K562 (cell line): ENCODE results near the gene NR4A2. TPM values are rescaled to one million over a fixed set of nuclear protein-coding genes. Genes with fewer than 3 reads are reported as not detected.

ENCODE experiments used
- ATF1 ChIP-seq, 2 experiments: fragments of 450-650 bp in 1 of 2; IDR thresholded peaks; 2 replicates each; pipeline ENCODE4 v1.6.1; 2016; ENCODE audit warnings: missing compliant biosample characterization in 1 of 2, missing genetic modification characterization in 1 of 2
- BCL6 ChIP-seq: fragments of 250-450 bp; sonication (Bioruptor Pico); IDR thresholded peaks from 2 replicates; pipeline ENCODE4 v1.4.0; 2020
- CCAR2 ChIP-seq: fragments of 200-400 bp; formaldehyde crosslinking; IDR thresholded peaks from 2 replicates; pipeline ENCODE4 v1.6.1; 2017; ENCODE audit warnings: mild to moderate bottlenecking, low read depth, low read length
- CHD4 ChIP-seq: fragments of 200-600 bp; sonication (generic); IDR thresholded peaks from 3 replicates; pipeline ENCODE4 v1.6.1; 2012; ENCODE audit warnings: low read depth, mild to moderate bottlenecking, mixed read lengths, low read length, inconsistent platforms; ENCODE audit not compliant: insufficient read depth, insufficient replicate concordance, poor library complexity, severe bottlenecking
- CREB1 ChIP-seq, 2 experiments: sonication (generic) in 1 of 2; formaldehyde crosslinking in 1 of 2; IDR thresholded peaks; 2 replicates each; pipeline versions ENCODE4 v1.6.1 to v1.8.0; 2012 to 2022; ENCODE audit warnings: inconsistent platforms in 1 of 2, mild to moderate bottlenecking in 1 of 2, missing genetic modification reagents in 1 of 2, moderate library complexity in 1 of 2
- EWSR1 ChIP-seq: fragments of 450-650 bp; IDR thresholded peaks from 2 replicates; pipeline ENCODE4 v1.6.1; 2018; ENCODE audit warnings: borderline replicate concordance, mild to moderate bottlenecking, low read depth, moderate library complexity; ENCODE audit not compliant: partially characterized antibody
- FOXK1 ChIP-seq: sonication (generic); formaldehyde crosslinking; IDR thresholded peaks from 2 replicates; pipeline ENCODE4 v1.8.0; 2022; ENCODE audit warnings: missing genetic modification reagents, mild to moderate bottlenecking, borderline replicate concordance
- GTF2F1 ChIP-seq: IDR thresholded peaks from 2 replicates; pipeline ENCODE4 v1.6.1; 2011; ENCODE audit warnings: low read depth, low read length, improper control_type of control experiment
- HDAC3 ChIP-seq: fragments of 450-650 bp; IDR thresholded peaks from 2 replicates; pipeline ENCODE4 v1.6.1; 2018; ENCODE audit warnings: borderline replicate concordance, mild to moderate bottlenecking, moderate library complexity; ENCODE audit not compliant: partially characterized antibody
- HNRNPUL1 ChIP-seq: fragments of 200-400 bp; formaldehyde crosslinking; IDR thresholded peaks from 2 replicates; pipeline ENCODE4 v1.6.1; 2017; ENCODE audit warnings: low read length
- KAT7 ChIP-seq: sonication (generic); formaldehyde crosslinking; IDR thresholded peaks from 2 replicates; pipeline ENCODE4 v1.8.0; 2022; ENCODE audit warnings: missing genetic modification reagents, mild to moderate bottlenecking, borderline replicate concordance
- MEF2D ChIP-seq: conservative IDR thresholded peaks from 2 replicates; pipeline ENCODE4 v1.6.1; 2016; ENCODE audit warnings: low read depth, missing genetic modification characterization, missing compliant biosample characterization
- NFRKB ChIP-seq: fragments of 450-650 bp; IDR thresholded peaks from 2 replicates; pipeline ENCODE4 v1.6.1; 2016; ENCODE audit warnings: low read depth
- NFXL1 ChIP-seq: fragments of 450-650 bp; formaldehyde crosslinking; IDR thresholded peaks from 2 replicates; pipeline ENCODE4 v1.4.0; 2021; ENCODE audit warnings: mild to moderate bottlenecking
- NR4A1 ChIP-seq, 2 experiments: fragments of 250-450 bp in 1 of 2; fragments of 450-650 bp in 1 of 2; sonication (Bioruptor Pico) in 1 of 2; IDR thresholded peaks; 2 replicates each; pipeline versions ENCODE4 v1.4.0 to v1.6.1; 2016 to 2020; ENCODE audit warnings: mild to moderate bottlenecking in 2 of 2, missing compliant biosample characterization in 1 of 2, missing genetic modification characterization in 1 of 2, moderate library complexity in 1 of 2
- SMARCA4 ChIP-seq: fragments of 450-650 bp; IDR thresholded peaks from 2 replicates; pipeline ENCODE4 v1.6.1; 2016
- TBL1XR1 ChIP-seq, 2 experiments: IDR thresholded peaks; 2 replicates each; pipeline ENCODE4 v1.6.1; 2012; ENCODE audit warnings: improper control_type of control experiment in 2 of 2, low read length in 2 of 2, mild to moderate bottlenecking in 1 of 2
- TCF3 ChIP-seq: sonication (generic); formaldehyde crosslinking; IDR thresholded peaks from 2 replicates; pipeline ENCODE4 v1.4.0; 2020; ENCODE audit warnings: mild to moderate bottlenecking, missing genetic modification reagents
- ZEB2 ChIP-seq: fragments of 450-650 bp; IDR thresholded peaks from 2 replicates; pipeline ENCODE4 v1.6.1; 2016
- ZNF184 ChIP-seq: sonication (generic); formaldehyde crosslinking; IDR thresholded peaks from 2 replicates; pipeline ENCODE4 v1.5.0; 2020; ENCODE audit warnings: missing genetic modification reagents
- ZNF436 ChIP-seq: fragments of 250-450, 450-650 bp; sonication (Bioruptor Pico); formaldehyde crosslinking; IDR thresholded peaks from 2 replicates; pipeline ENCODE4 v1.7.0; 2020; ENCODE audit warnings: mild to moderate bottlenecking
- polyA plus RNA-seq, 8 experiments: library from polyadenylated mRNA; depleted of rRNA in 4 of 8; stranded (reverse) in 5 of 8; unstranded in 3 of 8; fragments of >200 nt; fragmentation: Nextera tagmentation in 2 of 8; fragmentation: Illumina TruSeq in 1 of 8; extraction: Ambion mirVana in 2 of 8; extraction: Trizol in 1 of 8; gene quantifications; 2 replicates each; pipeline versions ENCODE4 v1.2.1 to v1.2.3, GENCODE V29; 2011 to 2014; ENCODE audit warnings: inconsistent platforms in 1 of 8, missing spikeins in 1 of 8
- total RNA-seq, 7 experiments: library from RNA; depleted of rRNA in 6 of 7; stranded (reverse); fragments of >200 nt in 6 of 7; fragmentation: Illumina TruSeq in 2 of 7; extraction: Trizol in 2 of 7; gene quantifications; 2 replicates each; pipeline versions ENCODE4 v1.2.1 to v1.2.3, GENCODE V29; 2011 to 2021; ENCODE audit warnings: low replicate concordance in 1 of 7
- TF ChIP-seq, protein P1 (sequence below), 2 experiments: fragments of 450-650 bp in 1 of 2; sonication (generic) in 1 of 2; formaldehyde crosslinking in 1 of 2; IDR thresholded peaks in 1 of 2; conservative IDR thresholded peaks in 1 of 2; 2 replicates each; pipeline versions ENCODE4 v1.6.1 to v1.8.1; 2016 to 2023; ENCODE audit warnings: mild to moderate bottlenecking in 2 of 2, moderate library complexity in 2 of 2, inconsistent platforms in 1 of 2, missing genetic modification reagents in 1 of 2
- TF ChIP-seq, protein P2 (sequence below): fragments of 450-650 bp; formaldehyde crosslinking; IDR thresholded peaks from 2 replicates; pipeline ENCODE4 v1.4.0; 2020; ENCODE audit warnings: mild to moderate bottlenecking, moderate library complexity
- TF ChIP-seq, protein P3 (sequence below): fragments of 250-450 bp; sonication (Bioruptor Pico); IDR thresholded peaks from 2 replicates; pipeline ENCODE4 v1.5.0; 2021

Gene NR4A2
- total and polyA plus RNA-seq, 9 of the 15 experiments (the other 6 are each of a cell fraction or from before 2014, with no cell fraction given): 0.94 to 5.1 (median 1.3) TPM

DNA sequence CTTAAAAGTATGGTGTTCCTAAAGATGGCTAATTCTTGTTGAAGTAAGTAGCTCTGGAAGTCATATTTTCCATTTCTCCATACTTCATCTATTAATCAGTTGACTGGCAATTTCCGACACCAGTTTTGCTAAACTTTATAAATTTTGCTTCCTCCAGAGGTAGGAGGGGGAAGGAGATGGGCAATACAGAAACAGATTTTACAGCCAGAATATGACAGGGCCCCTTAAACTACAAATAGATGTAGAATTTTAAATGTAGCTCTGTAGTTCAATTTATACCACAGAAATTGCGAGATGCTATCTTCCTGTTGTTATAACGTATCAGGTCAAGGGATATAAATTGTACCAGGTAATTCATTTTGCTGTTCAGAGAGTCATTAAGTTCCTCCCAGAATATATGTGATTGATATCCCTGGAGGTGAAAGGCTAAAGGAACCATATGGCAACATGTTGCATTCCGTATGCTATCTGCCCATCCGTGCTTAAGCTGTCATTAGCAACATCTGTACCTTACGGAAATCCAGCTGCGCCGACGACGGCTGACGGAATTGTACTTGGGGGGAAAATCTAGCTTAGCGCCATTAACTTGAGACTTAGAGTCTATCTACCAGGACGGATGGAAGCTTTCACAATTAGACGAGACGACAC, 8.4 kb upstream of the NR4A2 start (continued):
- TF ChIP-seq, protein P1, sequence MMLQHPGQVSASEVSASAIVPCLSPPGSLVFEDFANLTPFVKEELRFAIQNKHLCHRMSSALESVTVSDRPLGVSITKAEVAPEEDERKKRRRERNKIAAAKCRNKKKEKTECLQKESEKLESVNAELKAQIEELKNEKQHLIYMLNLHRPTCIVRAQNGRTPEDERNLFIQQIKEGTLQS (IDR thresholded peaks at IDR 0.05): no peak
- TF ChIP-seq, protein P1 (CRISPR knock-in tag; conservative IDR thresholded peaks at IDR 0.05): 0 out of 2 replicates have a peak, but pooled peaks have one; percentile 51
- TF ChIP-seq ATF1 (CRISPR knock-in tag; IDR thresholded peaks at IDR 0.05) (no peak), ATF1 (tag; IDR thresholded peaks at IDR 0.05) (no peak), ZEB2 (no peak), CREB1 (IDR thresholded peaks at IDR 0.05) (peak; percentile 44; the same call in 1 of the 2 replicates), CREB1 (CRISPR knock-in tag; IDR thresholded peaks at IDR 0.05) (no peak; the same call in 1 of the 2 replicates), CCAR2 (no peak), KAT7 (no peak), TBL1XR1 (IDR thresholded peaks at IDR 0.05; ENCODE audit: low read length in 2 of 2) (no peak), HDAC3 (peak; percentile 66), HNRNPUL1 (no peak), BCL6 (no peak), ZNF184 (CRISPR knock-in tag) (no peak), FOXK1 (CRISPR knock-in tag) (0 out of 2 replicates have a peak, but pooled peaks have one; percentile 59), GTF2F1 (no peak), NR4A1 (CRISPR knock-in tag; IDR thresholded peaks at IDR 0.05) (no peak), NR4A1 (tag; IDR thresholded peaks at IDR 0.05) (peak; percentile 35; the same call in 1 of the 2 replicates), NFRKB (0 out of 2 replicates have a peak, but pooled peaks have one; percentile 67), EWSR1 (no peak), CHD4 (no peak), ZNF436 (CRISPR knock-in tag) (no peak), TCF3 (CRISPR knock-in tag) (peak; percentile 14; the same call in 1 of the 2 replicates), SMARCA4 (no peak), NFXL1 (CRISPR knock-in tag) (no peak), MEF2D (tag) (no peak)
- TF ChIP-seq, protein P2, sequence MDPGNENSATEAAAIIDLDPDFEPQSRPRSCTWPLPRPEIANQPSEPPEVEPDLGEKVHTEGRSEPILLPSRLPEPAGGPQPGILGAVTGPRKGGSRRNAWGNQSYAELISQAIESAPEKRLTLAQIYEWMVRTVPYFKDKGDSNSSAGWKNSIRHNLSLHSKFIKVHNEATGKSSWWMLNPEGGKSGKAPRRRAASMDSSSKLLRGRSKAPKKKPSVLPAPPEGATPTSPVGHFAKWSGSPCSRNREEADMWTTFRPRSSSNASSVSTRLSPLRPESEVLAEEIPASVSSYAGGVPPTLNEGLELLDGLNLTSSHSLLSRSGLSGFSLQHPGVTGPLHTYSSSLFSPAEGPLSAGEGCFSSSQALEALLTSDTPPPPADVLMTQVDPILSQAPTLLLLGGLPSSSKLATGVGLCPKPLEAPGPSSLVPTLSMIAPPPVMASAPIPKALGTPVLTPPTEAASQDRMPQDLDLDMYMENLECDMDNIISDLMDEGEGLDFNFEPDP (CRISPR knock-in tag): no peak
- TF ChIP-seq, protein P3, sequence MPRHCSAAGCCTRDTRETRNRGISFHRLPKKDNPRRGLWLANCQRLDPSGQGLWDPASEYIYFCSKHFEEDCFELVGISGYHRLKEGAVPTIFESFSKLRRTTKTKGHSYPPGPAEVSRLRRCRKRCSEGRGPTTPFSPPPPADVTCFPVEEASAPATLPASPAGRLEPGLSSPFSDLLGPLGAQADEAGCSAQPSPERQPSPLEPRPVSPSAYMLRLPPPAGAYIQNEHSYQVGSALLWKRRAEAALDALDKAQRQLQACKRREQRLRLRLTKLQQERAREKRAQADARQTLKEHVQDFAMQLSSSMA (CRISPR knock-in tag): no peak
